SK-N-SH (cell line): ENCODE measurements around the gene DUT. TPM values are rescaled to one million over a fixed set of nuclear protein-coding genes. Genes with fewer than 3 reads are reported as not detected.
"Not testable (repeated sequence)": the region's sequence is repeated elsewhere in the genome, so short reads cannot be mapped to it uniquely, and the experiment has no call there.

Experiments
- CTCF ChIA-PET: fragments of 300-600, 350-600 bp; formaldehyde crosslinking; extraction: SDS; loops from one replicate; lab custom pipeline; 2021; lab: Yijun Ruan, JAX
- POLR2A ChIA-PET: fragments of 350-600 bp; sonication (Branson Sonifier 250); formaldehyde crosslinking; extraction: SDS; loops from one replicate; lab custom pipeline; 2020; ENCODE audit warnings: antibody characterized with exemption, inconsistent platforms; lab: Yijun Ruan, JAX
- DNase-seq: peaks from one replicate; pipeline ENCODE4 v3.0.0; 2012
- H2AFZ ChIP-seq: fragments of 200-600 bp; sonication (generic); 2 replicates; pipeline ENCODE4 v1.8.1; 2016; ENCODE audit warnings: antibody characterized with exemption, mild to moderate bottlenecking, low read depth
- H3F3A ChIP-seq: fragments of 200-600 bp; sonication (generic); replicated peaks from 2 replicates; pipeline ENCODE3; 2016; ENCODE audit warnings: antibody characterized with exemption, mild to moderate bottlenecking; ENCODE audit not compliant: insufficient read depth
- H3K27ac ChIP-seq, 2 experiments: fragments of 200-500 bp in 1 of 2; fragments of 200-600 bp in 1 of 2; sonication (Bioruptor generic) in 1 of 2; sonication (generic), shearing (Covaris generic) in 1 of 2; 2 replicates each; pipeline versions ENCODE4 v1.5.1 to v1.6.1; 2014 to 2016; ENCODE audit warnings: low read depth in 2 of 2, inconsistent platforms in 1 of 2, low read length in 1 of 2, mild to moderate bottlenecking in 1 of 2, mixed read lengths in 1 of 2
- H3K27me3 ChIP-seq: fragments of 200-600 bp; sonication (generic), shearing (Covaris generic); 2 replicates; pipeline ENCODE4 v1.6.1; 2016; ENCODE audit warnings: mixed run types; ENCODE audit not compliant: insufficient read depth
- H3K36me3 ChIP-seq, 2 experiments: fragments of 200-500 bp in 1 of 2; fragments of 200-600 bp in 1 of 2; sonication (Bioruptor generic) in 1 of 2; sonication (generic) in 1 of 2; replicated peaks in 1 of 2; 2 replicates each; pipeline versions ENCODE3 to v1.5.1; 2014 to 2016; ENCODE audit warnings: low read length in 1 of 2, mild to moderate bottlenecking in 1 of 2; ENCODE audit not compliant: insufficient read depth in 2 of 2, control insufficient read depth in 1 of 2
- H3K4me1 ChIP-seq, 2 experiments: fragments of 200-500 bp in 1 of 2; fragments of 200-600 bp in 1 of 2; sonication (Bioruptor generic) in 1 of 2; sonication (generic), shearing (Covaris generic) in 1 of 2; 2 replicates each; pipeline versions ENCODE4 v1.5.1 to v1.6.1; 2014 to 2016; ENCODE audit warnings: low read depth in 1 of 2, low read length in 1 of 2, mixed run types in 1 of 2; ENCODE audit not compliant: insufficient read depth in 2 of 2, control insufficient read depth in 1 of 2
- H3K4me2 ChIP-seq: fragments of 200-600 bp; sonication (generic), shearing (Covaris generic); 2 replicates; pipeline ENCODE4 v1.6.1; 2017; ENCODE audit warnings: mixed run types
- H3K4me3 ChIP-seq, 2 experiments: fragments of 200-500 bp in 1 of 2; fragments of 200-600 bp in 1 of 2; sonication (Bioruptor generic) in 1 of 2; sonication (generic), shearing (Covaris generic) in 1 of 2; 2 replicates each; pipeline versions ENCODE4 v1.5.1 to v1.8.1; 2014 to 2016; ENCODE audit warnings: low read depth in 2 of 2, inconsistent platforms in 1 of 2, low read length in 1 of 2, mild to moderate bottlenecking in 1 of 2, mixed read lengths in 1 of 2, moderate library complexity in 1 of 2
- H3K79me2 ChIP-seq: fragments of 200-600 bp; sonication (generic); 2 replicates; pipeline ENCODE4 v1.8.1; 2017; ENCODE audit warnings: mild to moderate bottlenecking; ENCODE audit not compliant: insufficient read depth
- H3K9ac ChIP-seq: fragments of 200-600 bp; sonication (generic); 2 replicates; pipeline ENCODE4 v1.6.1; 2017; ENCODE audit warnings: mixed run types
- H3K9me2 ChIP-seq: fragments of 200-600 bp; sonication (generic); 2 replicates; pipeline ENCODE4 v1.6.1; 2017; ENCODE audit warnings: mixed run types
- H3K9me3 ChIP-seq: fragments of 200-600 bp; sonication (generic); 2 replicates; pipeline ENCODE4 v1.6.1; 2017; ENCODE audit warnings: mixed run types, mild to moderate bottlenecking, moderate library complexity
- H4K20me1 ChIP-seq: fragments of 200-600 bp; sonication (generic); 2 replicates; pipeline ENCODE4 v1.6.1; 2017; ENCODE audit warnings: mild to moderate bottlenecking, mixed run types; ENCODE audit not compliant: insufficient read depth
- FOSL2 ChIP-seq: IDR thresholded peaks from 2 replicates; pipeline ENCODE4 v1.4.0; 2012; ENCODE audit warnings: low read depth, mild to moderate bottlenecking, moderate library complexity, borderline replicate concordance
- MXI1 ChIP-seq: IDR thresholded peaks from 2 replicates; pipeline ENCODE4 v1.6.1; 2012; ENCODE audit warnings: mild to moderate bottlenecking, low read depth, low read length, improper control_type of control experiment
- NFIC ChIP-seq: IDR thresholded peaks from 2 replicates; pipeline ENCODE4 v1.4.0; 2012; ENCODE audit warnings: borderline replicate concordance
- NRF1 ChIP-seq: IDR thresholded peaks from 2 replicates; pipeline ENCODE4 v1.6.1; 2012; ENCODE audit warnings: low read depth, mild to moderate bottlenecking, low read length
- POLR2AphosphoS5 ChIP-seq: IDR thresholded peaks from 2 replicates; pipeline ENCODE4 v1.6.1; 2012; ENCODE audit warnings: low read depth, low read length
- SIN3A ChIP-seq: IDR thresholded peaks from 2 replicates; pipeline ENCODE4 v1.6.1; 2012; ENCODE audit warnings: low read depth, mild to moderate bottlenecking, low read length, moderate library complexity, borderline replicate concordance
- WGBS: methylation state at CpG from one replicate; pipeline ENCODE4 v1.1.6; 2017; ENCODE audit warnings: low lambda C conversion rate; 5-methylcytosine and 5-hydroxymethylcytosine counted together
- polyA plus RNA-seq, 3 experiments: library from polyadenylated mRNA; depleted of rRNA; stranded (reverse); fragments of >200 nt; gene quantifications; 2 replicates each; pipeline ENCODE4 v1.2.3, GENCODE V29; 2012
- TF ChIP-seq, protein P1 (sequence below): IDR thresholded peaks from 2 replicates; pipeline ENCODE4; 2012
- TF ChIP-seq, protein P2 (sequence below): fragments of 150-350 bp; IDR thresholded peaks from 2 replicates; pipeline ENCODE4 v1.6.1; 2017; ENCODE audit warnings: antibody characterized with exemption, low read length, low read depth, borderline replicate concordance

Gene DUT
- polyA plus RNA-seq, 1 of the 3 experiments (the other 2 are of a cell fraction): 79.3 TPM

DNA sequence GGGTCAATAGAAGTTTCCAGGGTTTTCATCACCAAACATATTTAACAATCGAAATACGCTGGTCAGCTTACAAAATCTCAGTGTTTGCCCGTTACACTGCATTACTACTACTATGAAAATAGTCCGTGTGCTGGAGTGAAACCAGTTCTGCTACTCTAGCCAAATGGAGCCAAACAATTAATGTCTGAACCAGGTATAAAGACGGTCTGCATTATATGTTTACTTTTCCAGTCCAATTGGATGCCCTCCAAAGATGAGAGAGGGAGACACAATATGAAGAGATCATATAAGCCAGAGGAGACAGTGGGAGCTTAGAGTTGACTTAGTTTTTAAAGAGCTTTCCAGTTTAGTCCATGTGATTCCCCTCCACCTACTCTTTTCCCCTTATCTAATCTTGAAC lies 6.3 kb upstream of the DUT start:
- H4K20me1 ChIP-seq: no peaks in the 10 kb centered on the region
- H3K4me1 ChIP-seq: no peaks in the 10 kb centered on the region; a peak in 1 of 4 replicates
- DNase-seq: no peak
- H3K27me3 ChIP-seq: no peaks in the 10 kb centered on the region
- no peaks in the 10 kb centered on the region for H3K36me3 ChIP-seq
- 75% methylated on average over 5 of the region's 5 CpGs for WGBS
- ChIA-PET POLR2A (no interaction called here), CTCF (interaction anchor here (1.0 kb wide), 1 partner anchor 39 kb away, joined by 3 read pairs; no protein-coding TSS in a partner anchor)
- peaks cover 10% of the 10 kb centered on the region for H3K79me2 ChIP-seq
- no peak overlapping the region for H3K9ac ChIP-seq
- H3K4me2 ChIP-seq: no peak overlapping the region
- no peak overlapping the region for H3K4me3 ChIP-seq
- no peaks in the 10 kb centered on the region for H3K9me2 ChIP-seq
- TF ChIP-seq, protein P1, sequence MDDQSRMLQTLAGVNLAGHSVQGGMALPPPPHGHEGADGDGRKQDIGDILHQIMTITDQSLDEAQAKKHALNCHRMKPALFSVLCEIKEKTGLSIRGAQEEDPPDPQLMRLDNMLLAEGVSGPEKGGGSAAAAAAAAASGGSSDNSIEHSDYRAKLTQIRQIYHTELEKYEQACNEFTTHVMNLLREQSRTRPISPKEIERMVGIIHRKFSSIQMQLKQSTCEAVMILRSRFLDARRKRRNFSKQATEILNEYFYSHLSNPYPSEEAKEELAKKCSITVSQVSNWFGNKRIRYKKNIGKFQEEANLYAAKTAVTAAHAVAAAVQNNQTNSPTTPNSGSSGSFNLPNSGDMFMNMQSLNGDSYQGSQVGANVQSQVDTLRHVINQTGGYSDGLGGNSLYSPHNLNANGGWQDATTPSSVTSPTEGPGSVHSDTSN: no peak
- TF ChIP-seq SIN3A (no peak), POLR2AphosphoS5 (no peak), NFIC (no peak), MXI1 (no peak)
- TF ChIP-seq, protein P2, sequence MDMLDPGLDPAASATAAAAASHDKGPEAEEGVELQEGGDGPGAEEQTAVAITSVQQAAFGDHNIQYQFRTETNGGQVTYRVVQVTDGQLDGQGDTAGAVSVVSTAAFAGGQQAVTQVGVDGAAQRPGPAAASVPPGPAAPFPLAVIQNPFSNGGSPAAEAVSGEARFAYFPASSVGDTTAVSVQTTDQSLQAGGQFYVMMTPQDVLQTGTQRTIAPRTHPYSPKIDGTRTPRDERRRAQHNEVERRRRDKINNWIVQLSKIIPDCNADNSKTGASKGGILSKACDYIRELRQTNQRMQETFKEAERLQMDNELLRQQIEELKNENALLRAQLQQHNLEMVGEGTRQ: no peak
- H3K27ac ChIP-seq: no peak overlapping the region
- H3F3A ChIP-seq: peaks cover 4% of the 10 kb centered on the region
- H2AFZ ChIP-seq: no peak overlapping the region
- H3K9me3 ChIP-seq: no peaks in the 10 kb centered on the region

DNA sequence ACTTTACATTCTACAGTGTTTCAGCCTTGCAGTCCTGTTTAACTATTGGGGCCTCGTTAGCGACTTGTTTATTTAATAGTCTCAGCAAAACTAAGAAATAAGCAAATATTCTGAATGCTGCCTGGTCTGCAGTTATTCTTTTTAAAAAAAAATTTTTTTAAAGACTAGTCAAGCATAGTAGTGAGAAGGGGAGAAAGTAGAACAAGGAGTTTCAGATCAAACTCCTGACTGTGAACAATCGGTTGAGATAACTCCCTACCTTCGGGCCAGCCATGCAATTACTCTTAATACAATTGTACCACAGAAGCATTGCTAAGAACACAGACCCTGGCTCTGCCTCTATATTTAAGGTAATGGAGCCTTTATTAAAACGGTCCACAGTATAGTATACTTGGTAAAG lies 5.8 kb upstream of the DUT start:
- Histone ChIP-seq H3K36me3 (no peaks in the 10 kb centered on the region), H3K79me2 (peaks cover 14% of the 10 kb centered on the region), H3K9me2 (no peaks in the 10 kb centered on the region), H4K20me1 (no peaks in the 10 kb centered on the region), H3K27me3 (no peaks in the 10 kb centered on the region), H3K4me2 (no peak overlapping the region), H3F3A (peaks cover 4% of the 10 kb centered on the region), H3K27ac (no peak overlapping the region), H3K9me3 (no peaks in the 10 kb centered on the region), H3K4me1 (peaks cover 0 to 4% of the 10 kb centered on the region in 2 experiments; a peak in 1 of 4 replicates), H2AFZ (no peak overlapping the region), H3K4me3 (no peak overlapping the region), H3K9ac (no peak overlapping the region)
- WGBS: 84% methylated on average over 5 of the region's 5 CpGs
- ChIA-PET POLR2A (no interaction called here), CTCF (interaction anchor here (1.0 kb wide), 1 partner anchor 40 kb away, joined by 3 read pairs; no protein-coding TSS in a partner anchor)
- DNase-seq: no peak
- TF ChIP-seq NRF1: no peak
- TF ChIP-seq, protein P2: no peak
- TF ChIP-seq FOSL2: no peak
- TF ChIP-seq POLR2AphosphoS5: no peak

DNA sequence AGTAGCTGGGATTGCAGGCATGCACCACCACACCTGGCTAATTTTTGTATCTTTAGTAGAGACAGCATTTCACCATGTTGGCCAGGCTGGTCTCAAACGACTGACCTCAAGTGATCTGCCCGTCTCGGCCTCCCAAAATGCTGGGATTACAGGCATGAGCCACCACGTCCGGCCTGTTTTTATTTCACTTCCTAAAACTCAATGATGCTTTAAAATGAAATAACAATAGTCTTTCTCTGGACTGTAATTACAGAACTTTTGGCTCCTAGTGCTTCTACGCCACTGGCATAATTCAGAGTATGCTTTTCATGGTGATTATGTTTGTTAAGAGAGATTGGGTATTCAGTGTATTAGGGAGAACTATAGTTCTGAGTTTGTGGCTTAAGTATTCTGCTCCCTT lies 5.0 kb upstream of the DUT start:
- DNase-seq, H3K9me3 ChIP-seq, H4K20me1 ChIP-seq, H3K4me2 ChIP-seq, H3K9ac ChIP-seq, H3K27ac ChIP-seq, POLR2A ChIA-PET, H3K36me3 ChIP-seq, H3K4me3 ChIP-seq, H2AFZ ChIP-seq, H3F3A ChIP-seq, H3K27me3 ChIP-seq, H3K4me1 ChIP-seq, H3K9me2 ChIP-seq: not testable (repeated sequence)
- peaks cover 17% of the 10 kb centered on the region for H3K79me2 ChIP-seq
- CTCF ChIA-PET: interaction anchor here (1.0 to 1.2 kb wide), 2 partner anchors 11 to 41 kb away, joined by 3 to 5 read pairs; no protein-coding TSS in a partner anchor
- WGBS: 99% methylated on average over 6 of the region's 6 CpGs
